Measurements from ENCODE around the gene C11orf68. TPM values are rescaled to one million over a fixed set of nuclear protein-coding genes. Genes with fewer than 3 reads are reported as not detected.

Gene C11orf68
- total and polyA plus RNA-seq, 2 of the 8 experiments (the other 6 are each of a cell fraction or from before 2014, with no cell fraction given) = 24.0 to 51.2 TPM

- no peak overlapping the region for H3K4me3 ChIP-seq (ENCODE audit: extremely low read depth in 1 of 4, insufficient read depth in 2 of 4, low read depth in 3 of 4, low read length in 4 of 4)
- no peak overlapping the region for H3K27ac ChIP-seq (ENCODE audit: low read depth, low read length)
- H3K36me3 ChIP-seq (ENCODE audit: control insufficient read depth in 2 of 4, insufficient read depth in 4 of 4, low read length in 3 of 4) = peaks cover 0 to 8% (median 5%) of the 10 kb centered on the region in 4 experiments; a peak in 4 of 8 replicates
- peaks cover 0 to 3% of the 10 kb centered on the region in 2 experiments for H4K20me1 ChIP-seq (replicated peaks in 1 of 2; ENCODE audit: control insufficient read depth in 1 of 2, insufficient read depth in 2 of 2, low read length in 2 of 2)
- no peaks in the 10 kb centered on the region for H3K27me3 ChIP-seq (replicated peaks in 1 of 4; ENCODE audit: control insufficient read depth in 3 of 4, extremely low read depth in 1 of 4, insufficient read depth in 3 of 4, low read length in 3 of 4)
- no peak overlapping the region for H2BK12ac ChIP-seq (ENCODE audit: low read depth, low read length)
- ChIA-PET POLR2A (ENCODE audit: partially characterized antibody) (interaction anchor here (1.0 to 3.0 kb wide), 5 partner anchors 9 to 48 kb away, joined by 3 to 12 read pairs (median 5); partner anchors contain the start of gene CCDC85B), CTCF (ENCODE audit: partially characterized antibody) (interaction anchor here (0.8 to 3.5 kb wide), 13 partner anchors 10 to 382 kb away, joined by 3 to 19 read pairs (median 4); partner anchors contain the start of gene FIBP)
- no peak overlapping the region for H3K9ac ChIP-seq (replicated peaks in 1 of 4; ENCODE audit: extremely low read depth in 1 of 4, low read depth in 3 of 4, low read length in 3 of 4)
- FAIRE-seq (no peak), DNase-seq (ENCODE audit: low read depth in 1 of 2, low spot score in 2 of 2) (no peak)
- no peaks in the 10 kb centered on the region for H3K9me3 ChIP-seq (ENCODE audit: insufficient read depth in 2 of 2, low read depth in 1 of 2, low read length in 1 of 2)
- no peak overlapping the region for H3K23ac ChIP-seq (ENCODE audit: insufficient read length)
- no peak overlapping the region for H2BK120ac ChIP-seq (replicated peaks; ENCODE audit: low read depth, low read length)
- no peak overlapping the region for H3K18ac ChIP-seq (ENCODE audit: extremely low read depth, low read length)
- H2BK15ac ChIP-seq (ENCODE audit: low read length) = no peak overlapping the region
- H3K23me2 ChIP-seq (ENCODE audit: low read depth, low read length) = peaks cover 13% of the 10 kb centered on the region; the same call in 1 of the 2 replicates
- H2AK5ac ChIP-seq (ENCODE audit: low read depth, low read length) = no peak overlapping the region
- WGBS, 2 experiments (ENCODE audit: extremely low coverage in 1 of 2, insufficient coverage in 1 of 2, insufficient read length in 1 of 2, insufficient replicate concordance in 2 of 2, low coverage in 1 of 2, low lambda C conversion rate in 2 of 2, missing lambda C conversion rate in 1 of 2) = 83% methylated on average over 3 of the region's 3 CpGs; no CpG with 5 or more reads in 1 of the 2 experiments
- H4K91ac ChIP-seq (replicated peaks; ENCODE audit: insufficient read length, low read length) = no peak overlapping the region
- peaks cover 0 to 7% of the 10 kb centered on the region in 2 experiments; a peak in 2 of 4 replicates for H3K79me2 ChIP-seq (ENCODE audit: control insufficient read depth in 1 of 2, insufficient read depth in 2 of 2, low read length in 2 of 2)
- H3K4ac ChIP-seq (replicated peaks; ENCODE audit: insufficient read length, low read depth, low read length) = no peak overlapping the region
- H3K79me1 ChIP-seq (ENCODE audit: low read depth, low read length) = peaks cover 7% of the 10 kb centered on the region; the same call in 1 of the 2 replicates
- H3K56ac ChIP-seq (replicated peaks; ENCODE audit: insufficient read length, low read depth, low read length) = no peak overlapping the region
- TF ChIP-seq JUND (IDR thresholded peaks at IDR 0.05; ENCODE audit: low read length) (no peak), CHD1 (IDR thresholded peaks at IDR 0.05; ENCODE audit: low read depth, low read length) (no peak)
- no peak overlapping the region for H4K5ac ChIP-seq (ENCODE audit: insufficient read length, low read depth, low read length)
- no peak overlapping the region for H3K14ac ChIP-seq (ENCODE audit: insufficient read length)
- H2BK5ac ChIP-seq (ENCODE audit: low read depth, low read length) = no peak overlapping the region
- H2BK20ac ChIP-seq (ENCODE audit: low read length) = no peak overlapping the region
- H4K8ac ChIP-seq (ENCODE audit: extremely low read depth, insufficient read depth, low read length) = no peak overlapping the region
- H3K4me2 ChIP-seq (ENCODE audit: insufficient read depth in 1 of 2, low read depth in 2 of 2, low read length in 2 of 2) = no peak overlapping the region
- peaks cover 0 to 14% (median 9%) of the 10 kb centered on the region in 4 experiments; a peak in 4 of 7 replicates for H3K4me1 ChIP-seq (replicated peaks in 1 of 4; ENCODE audit: control insufficient read depth in 3 of 4, insufficient read depth in 4 of 4, low read length in 3 of 4)
- no peak overlapping the region for H2AFZ ChIP-seq (ENCODE audit: low read length)
These were observed 3.7 kb upstream of the C11orf68 start for GRCh38 chr11:65922565-65922964.
